Transverse colon (tissue), 4 donors: ENCODE measurements around the gene PHF23.

Experiments used
- CTCF ChIP-seq, 5 experiments: fragments of 200-600 bp in 3 of 5; fragments of 450-650 bp in 2 of 5; sonication (generic) in 3 of 5; IDR thresholded peaks; 1 replicate in 2 of 5; 2 replicates in 3 of 5; pipeline ENCODE4 v1.5.1; 2016 to 2017; ENCODE audit warnings: antibody characterized with exemption in 5 of 5, inconsistent platforms in 3 of 5, mild to moderate bottlenecking in 2 of 5, moderate library complexity in 1 of 5
- POLR2AphosphoS5 ChIP-seq, 3 donors: sonication (generic); formaldehyde crosslinking; IDR thresholded peaks; one replicate each; pipeline ENCODE4 v1.6.1; 2016; ENCODE audit warnings: antibody characterized with exemption in 3 of 3

- TF ChIP-seq CTCF (IDR thresholded peaks at IDR 0.05) (peak; percentile 86 to 99 (median 96)), POLR2AphosphoS5 (IDR thresholded peaks at IDR 0.05) (peak in 2 of 3 donors; percentile 28 to 45)
These were observed 41.3 kb upstream of the PHF23 start for GRCh38 chr17:7280519-7281073.
